Right lobe of liver (tissue), 6 donors: Measurements from ENCODE around the gene TEX44. TPM values are rescaled to one million over a fixed set of nuclear protein-coding genes. Genes with fewer than 3 reads are reported as not detected.

ENCODE experiments used
- ATAC-seq, 4 donors: fragments of 200-7000 bp; cut with Tn5 transposase; one replicate each; pipeline ENCODE4 v1.9.1; 2020; ENCODE audit warnings: mild to moderate bottlenecking in 4 of 4, moderate library complexity in 4 of 4
- DNase-seq, 3 donors: peaks; one replicate each; pipeline ENCODE4 v3.0.0-alpha.2; 2020
- H3K27ac ChIP-seq, 3 donors: fragments of 200-600 bp; one replicate each; pipeline ENCODE4 v1.8.0; 2022
- H3K27me3 ChIP-seq, 2 donors: fragments of 200-600 bp; one replicate each; pipeline ENCODE4 v1.8.0; 2022
- H3K36me3 ChIP-seq, 4 donors: fragments of 200-600 bp; sonication (generic) in 1 of 4; one replicate each; pipeline versions ENCODE4 v1.5.1 to v1.8.0; 2017 to 2022; ENCODE audit warnings: control low read depth in 1 of 4
- H3K4me1 ChIP-seq, 4 donors: fragments of 200-600 bp; sonication (generic) in 1 of 4; one replicate each; pipeline versions ENCODE4 v1.5.1 to v1.8.0; 2017 to 2022; ENCODE audit warnings: control low read depth in 1 of 4
- H3K4me3 ChIP-seq, 3 donors: fragments of 200-600 bp; one replicate each; pipeline ENCODE4 v1.8.0; 2022
- H3K9me3 ChIP-seq, 4 donors: fragments of 200-600 bp; sonication (generic) in 1 of 4; one replicate each; pipeline versions ENCODE4 v1.5.1 to v1.8.0; 2017 to 2022; ENCODE audit warnings: control low read depth in 1 of 4
- CTCF ChIP-seq, 4 donors: fragments of 200-600 bp in 3 of 4; fragments of 450-650 bp in 1 of 4; IDR thresholded peaks; one replicate each; pipeline versions ENCODE4 v1.5.1 to v1.8.0; 2016 to 2022; ENCODE audit warnings: antibody characterized with exemption in 4 of 4, mild to moderate bottlenecking in 2 of 4
- POLR2A ChIP-seq: fragments of 450-650 bp; IDR thresholded peaks from one replicate; pipeline ENCODE4 v1.6.1; 2017; ENCODE audit warnings: antibody characterized with exemption, mild to moderate bottlenecking
- WGBS: methylation state at CpG from one replicate; pipeline ENCODE4 v1.1.6; 2018; ENCODE audit warnings: low coverage, low lambda C conversion rate; ENCODE audit not compliant: insufficient coverage; ENCODE audit errors: missing lambda C conversion rate; 5-methylcytosine and 5-hydroxymethylcytosine counted together
- intact Hi-C, 2 donors: fragments of 100-400 bp; cut with DNase I; formaldehyde crosslinking; loops; one replicate each; pipeline versions ENCODE4 v1.11.2 to v1.14.1; 2022
- total RNA-seq, 6 experiments: library from RNA; depleted of rRNA in 2 of 6; stranded (reverse); fragments of >200 nt in 2 of 6; fragmentation: NEBNext Ultra II Directional in 3 of 6; extraction: Animal tissue kit (Norgen Biotek cat#: 25700) in 3 of 6; gene quantifications; one replicate each; pipeline versions ENCODE4 v1.1.0 to v1.2.4, GENCODE V29; 2016 to 2023
- donor health status: DM: no; HTN: yes; CAD: no.
- donor health status: DM: no; HTN: no; CAD: no.
- donor health status: DM: no; HTN: no; CAD: no.
- donor health status: DM: no; HTN: yes; CAD: no.
- donor health status: DM: no; HTN: yes; CAD: no.

TEX44 gene
- total RNA-seq, 6 experiments from 2014 or later = not detected

- H3K36me3 ChIP-seq = no peaks in the 10 kb centered on the region
- H3K4me1 ChIP-seq = no peaks in the 10 kb centered on the region
- H3K27ac ChIP-seq = no peak overlapping the region
- no CpG with 5 or more reads among the region's 16 CpGs for WGBS
- TF ChIP-seq CTCF (IDR thresholded peaks at IDR 0.05) (no peak), POLR2A (no peak)
- no peak for DNase-seq
- H3K4me3 ChIP-seq = no peak overlapping the region
- H3K9me3 ChIP-seq = no peaks in the 10 kb centered on the region
- H3K27me3 ChIP-seq = no peaks in the 10 kb centered on the region
- ATAC-seq = peak in 1 of 4 donors; percentile 21
- intact Hi-C loops = no loop called here
Observed at GRCh38 chr2:231593666-231594065, 1.0 kb downstream of the TEX44 start.

GRCh38 chr2:231597014-231597611 is 4.4 kb downstream of the TEX44 start:
- 96% methylated on average over 4 of the region's 18 CpGs for WGBS
- peak in 1 of 3 donors; percentile 26 for DNase-seq

GRCh38 chr2:231597627-231598026 is 5.0 kb downstream of the TEX44 start:
- Histone ChIP-seq H3K9me3 (no peaks in the 10 kb centered on the region), H3K4me3 (no peak overlapping the region), H3K27ac (no peak overlapping the region), H3K36me3 (no peaks in the 10 kb centered on the region), H3K27me3 (no peaks in the 10 kb centered on the region), H3K4me1 (no peaks in the 10 kb centered on the region)
- DNase-seq = no peak
- WGBS = 91% methylated on average over 7 of the region's 8 CpGs
- no peak for ATAC-seq
- TF ChIP-seq POLR2A (no peak), CTCF (IDR thresholded peaks at IDR 0.05) (no peak)
- intact Hi-C loops = no loop called here

More at GRCh38 chr2:231597014-231597611, 4.4 kb downstream of the TEX44 start:
- peak in 1 of 4 donors; percentile 31 for ATAC-seq
- H3K36me3 ChIP-seq = no peaks in the 10 kb centered on the region
- no peak overlapping the region for H3K27ac ChIP-seq
- H3K27me3 ChIP-seq = no peaks in the 10 kb centered on the region
- H3K4me3 ChIP-seq = no peak overlapping the region
- TF ChIP-seq CTCF (IDR thresholded peaks at IDR 0.05) (no peak), POLR2A (no peak)
- H3K9me3 ChIP-seq = no peaks in the 10 kb centered on the region
- H3K4me1 ChIP-seq = no peaks in the 10 kb centered on the region
- intact Hi-C loops = no loop called here

GRCh38 chr2:231600619-231601355 is 8.1 kb downstream of the TEX44 start:
- intact Hi-C loops = no loop called here
- TF ChIP-seq CTCF (IDR thresholded peaks at IDR 0.05) (no peak), POLR2A (no peak)
- H3K27ac ChIP-seq = no peak overlapping the region
- WGBS = 90% methylated on average over 3 of the region's 11 CpGs
- H3K4me3 ChIP-seq = no peak overlapping the region
- H3K9me3 ChIP-seq = no peaks in the 10 kb centered on the region
- no peak for DNase-seq
- ATAC-seq = no peak
- peaks cover 0 to 7% (median 0%) of the 10 kb centered on the region in 4 donors for H3K4me1 ChIP-seq
- no peaks in the 10 kb centered on the region for H3K27me3 ChIP-seq
- no peaks in the 10 kb centered on the region for H3K36me3 ChIP-seq
